K562 (cell line): ENCODE results near the gene SETDB1. TPM values are rescaled to one million over a fixed set of nuclear protein-coding genes. Genes with fewer than 3 reads are reported as not detected.

Experiments
- HNRNPK ChIP-seq: fragments of 200-400 bp; formaldehyde crosslinking; IDR thresholded peaks from one replicate; pipeline ENCODE4 v1.6.1; 2018; ENCODE audit warnings: mild to moderate bottlenecking, low read depth, low read length; ENCODE audit not compliant: poor library complexity, severe bottlenecking
- TEAD1 ChIP-seq, 2 experiments: fragments of 450-650 bp in 1 of 2; sonication (generic) in 1 of 2; formaldehyde crosslinking; IDR thresholded peaks; 2 replicates each; pipeline versions ENCODE4 v1.4.0 to v1.8.0; 2020 to 2022; ENCODE audit warnings: mild to moderate bottlenecking in 2 of 2, missing genetic modification reagents in 1 of 2
- ZKSCAN1 ChIP-seq: fragments of 150-350 bp; IDR thresholded peaks from 2 replicates; pipeline ENCODE4 v1.6.1; 2016; ENCODE audit warnings: low read depth, low read length
- polyA plus RNA-seq, 8 experiments: library from polyadenylated mRNA; depleted of rRNA in 4 of 8; stranded (reverse) in 5 of 8; unstranded in 3 of 8; fragments of >200 nt; fragmentation: Nextera tagmentation in 2 of 8; fragmentation: Illumina TruSeq in 1 of 8; extraction: Ambion mirVana in 2 of 8; extraction: Trizol in 1 of 8; gene quantifications; 2 replicates each; pipeline versions ENCODE4 v1.2.1 to v1.2.3, GENCODE V29; 2011 to 2014; ENCODE audit warnings: inconsistent platforms in 1 of 8, missing spikeins in 1 of 8
- total RNA-seq, 7 experiments: library from RNA; depleted of rRNA in 6 of 7; stranded (reverse); fragments of >200 nt in 6 of 7; fragmentation: Illumina TruSeq in 2 of 7; extraction: Trizol in 2 of 7; gene quantifications; 2 replicates each; pipeline versions ENCODE4 v1.2.1 to v1.2.3, GENCODE V29; 2011 to 2021; ENCODE audit warnings: low replicate concordance in 1 of 7
- TF ChIP-seq, protein P1 (sequence below): fragments of 200-800 bp; sonication (Bioruptor generic); IDR thresholded peaks from 2 replicates; pipeline ENCODE4 v1.6.1; 2016; ENCODE audit warnings: missing genetic modification characterization, missing compliant biosample characterization
- TF ChIP-seq, protein P2 (sequence below): IDR thresholded peaks from 3 replicates; pipeline ENCODE4 v1.6.1; 2011; ENCODE audit warnings: borderline replicate concordance, mild to moderate bottlenecking, moderate library complexity; ENCODE audit not compliant: insufficient read length; ENCODE audit errors: extremely low read depth
- TF ChIP-seq, protein P3 (sequence below): sonication (generic); formaldehyde crosslinking; IDR thresholded peaks from 2 replicates; pipeline ENCODE4 v1.8.0; 2022; ENCODE audit warnings: mild to moderate bottlenecking, missing genetic modification reagents
- TF ChIP-seq, protein P4 (sequence below): fragments of 250-450 bp; sonication (Bioruptor Pico); IDR thresholded peaks from 2 replicates; pipeline ENCODE4 v1.5.0; 2022; ENCODE audit warnings: mild to moderate bottlenecking
- TF ChIP-seq, protein P5 (sequence below): IDR thresholded peaks from 2 replicates; pipeline ENCODE4 v1.6.1; 2011; ENCODE audit warnings: borderline replicate concordance, low read depth, mild to moderate bottlenecking, moderate library complexity, low read length; ENCODE audit not compliant: insufficient read depth, poor library complexity, severe bottlenecking

SETDB1 gene
- total and polyA plus RNA-seq, 9 of the 15 experiments (the other 6 are each of a cell fraction or from before 2014, with no cell fraction given), result 21.5 to 64.4 (median 42.0) TPM

DNA sequence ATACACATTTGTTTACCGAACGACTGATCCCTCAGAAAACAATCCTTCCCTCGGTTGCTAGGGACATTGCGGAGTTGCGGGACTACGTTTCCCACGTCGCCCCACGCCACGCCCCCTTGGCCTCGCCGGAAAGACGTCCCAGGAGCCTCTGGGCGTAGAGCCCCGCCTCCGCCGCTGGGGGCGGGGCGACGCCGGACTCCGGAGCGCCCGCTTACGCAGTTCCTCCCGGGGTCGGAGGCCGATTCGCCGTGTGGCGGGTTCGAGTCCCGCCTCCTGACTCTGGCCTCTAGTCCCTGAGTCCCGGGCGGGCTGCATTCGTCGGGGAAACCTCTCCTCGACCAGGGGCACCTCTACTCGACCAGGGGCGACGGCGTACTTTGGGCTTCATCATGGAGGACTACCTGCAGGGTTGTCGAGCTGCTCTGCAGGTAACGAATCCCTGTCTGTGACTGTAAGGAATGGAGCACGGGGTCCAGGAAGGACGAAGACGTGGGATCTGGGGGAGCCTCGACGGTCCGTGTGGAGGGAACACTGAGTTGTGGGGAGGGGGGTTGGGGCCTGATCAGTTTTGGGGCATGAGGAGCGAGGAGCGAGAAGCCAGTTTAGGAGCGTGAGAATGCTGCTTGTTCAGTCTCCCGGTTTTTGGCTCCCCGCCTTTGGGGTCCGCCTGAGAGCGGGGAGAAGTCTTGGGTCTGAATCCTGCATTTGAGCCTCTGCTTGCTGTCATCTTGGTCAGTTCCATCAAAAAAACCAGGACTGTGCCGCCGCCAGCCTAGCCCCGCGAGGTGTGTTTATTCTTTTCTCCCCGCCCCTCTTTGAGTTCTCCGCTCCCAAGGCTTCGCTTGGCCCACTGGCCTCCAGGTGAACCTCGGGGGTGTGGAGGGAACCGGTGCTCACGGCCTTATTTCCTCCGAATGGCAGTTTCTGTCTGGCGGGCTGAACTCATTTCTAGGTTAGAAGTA lies 82.4 kb downstream of the SETDB1 start, which contains the start of gene PRUNE1 (continued):
- TF ChIP-seq, protein P1, sequence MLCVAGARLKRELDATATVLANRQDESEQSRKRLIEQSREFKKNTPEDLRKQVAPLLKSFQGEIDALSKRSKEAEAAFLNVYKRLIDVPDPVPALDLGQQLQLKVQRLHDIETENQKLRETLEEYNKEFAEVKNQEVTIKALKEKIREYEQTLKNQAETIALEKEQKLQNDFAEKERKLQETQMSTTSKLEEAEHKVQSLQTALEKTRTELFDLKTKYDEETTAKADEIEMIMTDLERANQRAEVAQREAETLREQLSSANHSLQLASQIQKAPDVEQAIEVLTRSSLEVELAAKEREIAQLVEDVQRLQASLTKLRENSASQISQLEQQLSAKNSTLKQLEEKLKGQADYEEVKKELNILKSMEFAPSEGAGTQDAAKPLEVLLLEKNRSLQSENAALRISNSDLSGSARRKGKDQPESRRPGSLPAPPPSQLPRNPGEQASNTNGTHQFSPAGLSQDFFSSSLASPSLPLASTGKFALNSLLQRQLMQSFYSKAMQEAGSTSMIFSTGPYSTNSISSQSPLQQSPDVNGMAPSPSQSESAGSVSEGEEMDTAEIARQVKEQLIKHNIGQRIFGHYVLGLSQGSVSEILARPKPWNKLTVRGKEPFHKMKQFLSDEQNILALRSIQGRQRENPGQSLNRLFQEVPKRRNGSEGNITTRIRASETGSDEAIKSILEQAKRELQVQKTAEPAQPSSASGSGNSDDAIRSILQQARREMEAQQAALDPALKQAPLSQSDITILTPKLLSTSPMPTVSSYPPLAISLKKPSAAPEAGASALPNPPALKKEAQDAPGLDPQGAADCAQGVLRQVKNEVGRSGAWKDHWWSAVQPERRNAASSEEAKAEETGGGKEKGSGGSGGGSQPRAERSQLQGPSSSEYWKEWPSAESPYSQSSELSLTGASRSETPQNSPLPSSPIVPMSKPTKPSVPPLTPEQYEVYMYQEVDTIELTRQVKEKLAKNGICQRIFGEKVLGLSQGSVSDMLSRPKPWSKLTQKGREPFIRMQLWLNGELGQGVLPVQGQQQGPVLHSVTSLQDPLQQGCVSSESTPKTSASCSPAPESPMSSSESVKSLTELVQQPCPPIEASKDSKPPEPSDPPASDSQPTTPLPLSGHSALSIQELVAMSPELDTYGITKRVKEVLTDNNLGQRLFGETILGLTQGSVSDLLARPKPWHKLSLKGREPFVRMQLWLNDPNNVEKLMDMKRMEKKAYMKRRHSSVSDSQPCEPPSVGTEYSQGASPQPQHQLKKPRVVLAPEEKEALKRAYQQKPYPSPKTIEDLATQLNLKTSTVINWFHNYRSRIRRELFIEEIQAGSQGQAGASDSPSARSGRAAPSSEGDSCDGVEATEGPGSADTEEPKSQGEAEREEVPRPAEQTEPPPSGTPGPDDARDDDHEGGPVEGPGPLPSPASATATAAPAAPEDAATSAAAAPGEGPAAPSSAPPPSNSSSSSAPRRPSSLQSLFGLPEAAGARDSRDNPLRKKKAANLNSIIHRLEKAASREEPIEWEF (CRISPR knock-in tag), result 0 out of 2 replicates have a peak, but pooled peaks have one; percentile 32
- TF ChIP-seq, protein P2, sequence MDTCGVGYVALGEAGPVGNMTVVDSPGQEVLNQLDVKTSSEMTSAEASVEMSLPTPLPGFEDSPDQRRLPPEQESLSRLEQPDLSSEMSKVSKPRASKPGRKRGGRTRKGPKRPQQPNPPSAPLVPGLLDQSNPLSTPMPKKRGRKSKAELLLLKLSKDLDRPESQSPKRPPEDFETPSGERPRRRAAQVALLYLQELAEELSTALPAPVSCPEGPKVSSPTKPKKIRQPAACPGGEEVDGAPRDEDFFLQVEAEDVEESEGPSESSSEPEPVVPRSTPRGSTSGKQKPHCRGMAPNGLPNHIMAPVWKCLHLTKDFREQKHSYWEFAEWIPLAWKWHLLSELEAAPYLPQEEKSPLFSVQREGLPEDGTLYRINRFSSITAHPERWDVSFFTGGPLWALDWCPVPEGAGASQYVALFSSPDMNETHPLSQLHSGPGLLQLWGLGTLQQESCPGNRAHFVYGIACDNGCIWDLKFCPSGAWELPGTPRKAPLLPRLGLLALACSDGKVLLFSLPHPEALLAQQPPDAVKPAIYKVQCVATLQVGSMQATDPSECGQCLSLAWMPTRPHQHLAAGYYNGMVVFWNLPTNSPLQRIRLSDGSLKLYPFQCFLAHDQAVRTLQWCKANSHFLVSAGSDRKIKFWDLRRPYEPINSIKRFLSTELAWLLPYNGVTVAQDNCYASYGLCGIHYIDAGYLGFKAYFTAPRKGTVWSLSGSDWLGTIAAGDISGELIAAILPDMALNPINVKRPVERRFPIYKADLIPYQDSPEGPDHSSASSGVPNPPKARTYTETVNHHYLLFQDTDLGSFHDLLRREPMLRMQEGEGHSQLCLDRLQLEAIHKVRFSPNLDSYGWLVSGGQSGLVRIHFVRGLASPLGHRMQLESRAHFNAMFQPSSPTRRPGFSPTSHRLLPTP, result peak; percentile 99
- TF ChIP-seq, protein P3, sequence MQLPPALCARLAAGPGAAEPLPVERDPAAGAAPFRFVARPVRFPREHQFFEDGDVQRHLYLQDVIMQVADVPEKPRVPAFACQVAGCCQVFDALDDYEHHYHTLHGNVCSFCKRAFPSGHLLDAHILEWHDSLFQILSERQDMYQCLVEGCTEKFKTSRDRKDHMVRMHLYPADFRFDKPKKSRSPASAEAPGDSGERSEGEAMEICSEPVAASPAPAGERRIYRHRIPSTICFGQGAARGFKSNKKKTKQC (CRISPR knock-in tag), result peak; percentile 41; the same call in 1 of the 2 replicates
- TF ChIP-seq ZKSCAN1 (peak; percentile 29; the same call in 1 of the 2 replicates), HNRNPK (no peak), TEAD1 (CRISPR knock-in tag; IDR thresholded peaks at IDR 0.05) (0 out of 4 replicates have a peak, but pooled peaks of 1 of the 2 experiments have one; percentile 9)
- TF ChIP-seq, protein P4, sequence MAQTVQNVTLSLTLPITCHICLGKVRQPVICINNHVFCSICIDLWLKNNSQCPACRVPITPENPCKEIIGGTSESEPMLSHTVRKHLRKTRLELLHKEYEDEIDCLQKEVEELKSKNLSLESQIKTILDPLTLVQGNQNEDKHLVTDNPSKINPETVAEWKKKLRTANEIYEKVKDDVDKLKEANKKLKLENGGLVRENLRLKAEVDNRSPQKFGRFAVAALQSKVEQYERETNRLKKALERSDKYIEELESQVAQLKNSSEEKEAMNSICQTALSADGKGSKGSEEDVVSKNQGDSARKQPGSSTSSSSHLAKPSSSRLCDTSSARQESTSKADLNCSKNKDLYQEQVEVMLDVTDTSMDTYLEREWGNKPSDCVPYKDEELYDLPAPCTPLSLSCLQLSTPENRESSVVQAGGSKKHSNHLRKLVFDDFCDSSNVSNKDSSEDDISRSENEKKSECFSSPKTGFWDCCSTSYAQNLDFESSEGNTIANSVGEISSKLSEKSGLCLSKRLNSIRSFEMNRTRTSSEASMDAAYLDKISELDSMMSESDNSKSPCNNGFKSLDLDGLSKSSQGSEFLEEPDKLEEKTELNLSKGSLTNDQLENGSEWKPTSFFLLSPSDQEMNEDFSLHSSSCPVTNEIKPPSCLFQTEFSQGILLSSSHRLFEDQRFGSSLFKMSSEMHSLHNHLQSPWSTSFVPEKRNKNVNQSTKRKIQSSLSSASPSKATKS, result no peak
- TF ChIP-seq, protein P5, sequence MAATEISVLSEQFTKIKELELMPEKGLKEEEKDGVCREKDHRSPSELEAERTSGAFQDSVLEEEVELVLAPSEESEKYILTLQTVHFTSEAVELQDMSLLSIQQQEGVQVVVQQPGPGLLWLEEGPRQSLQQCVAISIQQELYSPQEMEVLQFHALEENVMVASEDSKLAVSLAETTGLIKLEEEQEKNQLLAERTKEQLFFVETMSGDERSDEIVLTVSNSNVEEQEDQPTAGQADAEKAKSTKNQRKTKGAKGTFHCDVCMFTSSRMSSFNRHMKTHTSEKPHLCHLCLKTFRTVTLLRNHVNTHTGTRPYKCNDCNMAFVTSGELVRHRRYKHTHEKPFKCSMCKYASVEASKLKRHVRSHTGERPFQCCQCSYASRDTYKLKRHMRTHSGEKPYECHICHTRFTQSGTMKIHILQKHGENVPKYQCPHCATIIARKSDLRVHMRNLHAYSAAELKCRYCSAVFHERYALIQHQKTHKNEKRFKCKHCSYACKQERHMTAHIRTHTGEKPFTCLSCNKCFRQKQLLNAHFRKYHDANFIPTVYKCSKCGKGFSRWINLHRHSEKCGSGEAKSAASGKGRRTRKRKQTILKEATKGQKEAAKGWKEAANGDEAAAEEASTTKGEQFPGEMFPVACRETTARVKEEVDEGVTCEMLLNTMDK, result no peak
